GM12873 (cell line): Measurements from ENCODE around the gene RBP3.

Experiments
- TF ChIP-seq, protein P1 (sequence below): IDR thresholded peaks from 2 replicates; pipeline ENCODE4 v1.5.1; 2012; ENCODE audit warnings: low read depth, mild to moderate bottlenecking, moderate library complexity, low read length, control low read depth; ENCODE audit not compliant: insufficient read depth; ENCODE audit errors: missing control alignments

RBP3 gene

DNA sequence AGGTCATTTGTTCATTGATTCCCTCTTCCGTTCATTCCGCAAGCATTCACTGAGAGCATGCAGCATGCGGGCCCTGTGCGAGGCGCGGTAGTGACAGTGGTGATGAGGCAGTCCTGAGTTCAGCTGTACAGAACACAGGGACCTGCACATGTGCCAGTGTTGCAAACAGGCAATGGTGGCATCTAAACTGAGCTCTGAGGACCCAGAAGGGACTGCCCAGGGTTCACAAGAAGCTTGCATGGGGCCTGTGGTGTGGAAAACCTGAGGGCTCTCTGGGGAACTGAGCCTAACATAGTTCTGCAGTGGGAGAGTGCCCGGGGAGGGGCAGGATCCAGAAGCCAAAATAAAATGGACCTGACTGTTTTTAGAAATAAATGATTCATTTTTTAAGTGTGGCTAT is 22.7 kb downstream of the RBP3 start:
- TF ChIP-seq, protein P1, sequence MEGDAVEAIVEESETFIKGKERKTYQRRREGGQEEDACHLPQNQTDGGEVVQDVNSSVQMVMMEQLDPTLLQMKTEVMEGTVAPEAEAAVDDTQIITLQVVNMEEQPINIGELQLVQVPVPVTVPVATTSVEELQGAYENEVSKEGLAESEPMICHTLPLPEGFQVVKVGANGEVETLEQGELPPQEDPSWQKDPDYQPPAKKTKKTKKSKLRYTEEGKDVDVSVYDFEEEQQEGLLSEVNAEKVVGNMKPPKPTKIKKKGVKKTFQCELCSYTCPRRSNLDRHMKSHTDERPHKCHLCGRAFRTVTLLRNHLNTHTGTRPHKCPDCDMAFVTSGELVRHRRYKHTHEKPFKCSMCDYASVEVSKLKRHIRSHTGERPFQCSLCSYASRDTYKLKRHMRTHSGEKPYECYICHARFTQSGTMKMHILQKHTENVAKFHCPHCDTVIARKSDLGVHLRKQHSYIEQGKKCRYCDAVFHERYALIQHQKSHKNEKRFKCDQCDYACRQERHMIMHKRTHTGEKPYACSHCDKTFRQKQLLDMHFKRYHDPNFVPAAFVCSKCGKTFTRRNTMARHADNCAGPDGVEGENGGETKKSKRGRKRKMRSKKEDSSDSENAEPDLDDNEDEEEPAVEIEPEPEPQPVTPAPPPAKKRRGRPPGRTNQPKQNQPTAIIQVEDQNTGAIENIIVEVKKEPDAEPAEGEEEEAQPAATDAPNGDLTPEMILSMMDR = no peak

DNA sequence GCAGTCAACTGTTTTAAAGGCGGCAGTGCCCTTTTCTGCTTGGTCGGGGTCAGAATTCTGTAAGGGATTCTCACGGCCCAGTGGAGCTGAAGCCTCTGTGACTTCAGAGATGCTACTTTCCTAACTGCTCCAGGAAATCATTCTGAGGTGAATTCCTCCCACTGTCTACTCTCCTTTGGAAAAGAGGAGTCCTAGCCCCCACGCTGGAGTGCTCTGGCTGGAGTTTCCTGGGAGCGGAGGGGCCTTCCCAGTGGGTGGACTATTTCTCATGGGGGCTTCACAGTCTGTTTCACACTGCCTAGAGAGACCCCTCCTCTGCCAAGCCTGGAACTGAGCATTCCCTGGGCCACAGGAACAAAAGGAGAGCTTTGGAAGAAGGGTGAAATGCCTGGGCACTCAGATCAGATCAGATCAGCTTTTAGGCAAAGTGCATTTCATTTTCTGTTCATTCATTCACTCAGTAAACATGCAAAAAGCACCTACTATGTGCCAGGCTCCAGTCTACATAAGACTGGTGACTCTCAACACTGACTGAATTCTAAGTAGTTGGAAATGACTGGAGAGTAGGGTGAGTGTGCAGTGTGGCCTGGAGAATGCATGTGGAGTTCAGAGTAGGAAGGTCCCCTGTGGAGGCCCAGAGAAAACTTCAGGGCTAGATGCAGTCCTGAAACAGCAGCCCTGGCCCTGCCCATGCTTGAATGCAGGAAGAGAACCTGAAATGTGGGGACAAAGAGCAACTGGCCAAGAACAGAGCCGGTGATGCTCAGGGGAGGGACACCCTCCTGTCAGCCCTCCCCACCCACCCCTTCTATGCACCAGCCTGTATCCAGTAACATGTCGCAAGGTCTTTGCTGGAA is 23.7 kb downstream of the RBP3 start:
- TF ChIP-seq, protein P1 = no peak

DNA sequence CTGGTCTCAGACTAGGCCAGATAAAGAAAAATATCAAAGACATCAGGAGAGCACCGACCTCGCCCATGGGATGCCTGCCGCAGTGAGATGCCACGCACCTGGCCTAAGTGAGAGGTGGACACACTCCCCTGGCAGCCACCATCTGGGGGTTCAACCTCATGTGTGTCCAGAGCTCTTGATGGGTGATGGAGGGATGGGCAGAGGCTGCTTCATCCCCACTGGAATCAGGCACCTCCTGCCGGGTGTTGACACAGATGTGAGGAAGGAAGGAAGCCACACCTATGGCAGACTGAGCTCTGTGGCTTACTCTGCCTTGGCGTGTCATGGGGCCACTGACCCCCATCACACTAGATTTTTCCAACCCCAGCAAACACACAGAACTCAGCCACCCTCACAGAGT is 24.6 kb downstream of the RBP3 start:
- TF ChIP-seq, protein P1 = no peak

DNA sequence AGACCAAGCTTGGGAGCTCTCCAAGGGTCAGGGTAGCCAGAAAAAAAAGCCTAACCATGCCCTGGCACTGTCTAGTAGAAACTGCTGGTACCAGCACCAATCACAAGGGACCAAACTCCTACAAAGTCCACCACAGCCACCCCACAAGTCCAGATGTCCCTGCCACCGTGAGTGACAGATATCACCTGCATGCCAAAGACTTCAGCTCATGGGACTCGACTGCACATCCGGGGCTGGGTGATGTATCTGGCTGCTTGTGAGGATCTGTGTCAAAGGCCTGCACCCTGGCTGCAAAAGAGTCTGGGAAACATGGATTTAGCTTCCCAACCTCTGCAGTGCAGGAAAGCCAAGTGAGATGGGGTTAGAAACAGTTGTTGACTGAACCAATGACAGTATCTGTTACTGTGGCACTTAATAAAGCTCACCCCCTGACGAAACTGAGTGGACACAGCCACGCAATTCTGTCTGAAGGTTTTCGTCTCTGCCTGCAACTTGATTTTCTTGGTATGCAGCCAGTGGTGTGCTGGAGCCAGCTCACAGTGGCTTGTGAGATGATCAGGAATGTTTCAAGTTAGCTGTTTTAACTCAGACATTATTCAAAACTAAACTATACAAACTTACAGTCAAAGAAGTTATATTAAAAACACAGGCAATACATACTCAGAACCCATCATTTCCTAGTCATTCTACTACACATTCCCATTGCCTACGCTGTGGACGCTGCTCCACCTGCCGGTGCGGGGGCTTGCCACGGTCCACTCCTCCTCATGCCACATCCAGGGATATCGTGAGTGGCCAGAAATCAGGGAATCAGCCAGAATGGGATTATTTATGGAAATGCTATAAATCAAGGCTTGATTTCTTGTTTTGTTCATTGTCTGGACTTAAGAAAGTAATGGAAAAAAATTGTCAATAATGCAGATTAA is 26.7 kb downstream of the RBP3 start:
- TF ChIP-seq, protein P1 = no peak

DNA sequence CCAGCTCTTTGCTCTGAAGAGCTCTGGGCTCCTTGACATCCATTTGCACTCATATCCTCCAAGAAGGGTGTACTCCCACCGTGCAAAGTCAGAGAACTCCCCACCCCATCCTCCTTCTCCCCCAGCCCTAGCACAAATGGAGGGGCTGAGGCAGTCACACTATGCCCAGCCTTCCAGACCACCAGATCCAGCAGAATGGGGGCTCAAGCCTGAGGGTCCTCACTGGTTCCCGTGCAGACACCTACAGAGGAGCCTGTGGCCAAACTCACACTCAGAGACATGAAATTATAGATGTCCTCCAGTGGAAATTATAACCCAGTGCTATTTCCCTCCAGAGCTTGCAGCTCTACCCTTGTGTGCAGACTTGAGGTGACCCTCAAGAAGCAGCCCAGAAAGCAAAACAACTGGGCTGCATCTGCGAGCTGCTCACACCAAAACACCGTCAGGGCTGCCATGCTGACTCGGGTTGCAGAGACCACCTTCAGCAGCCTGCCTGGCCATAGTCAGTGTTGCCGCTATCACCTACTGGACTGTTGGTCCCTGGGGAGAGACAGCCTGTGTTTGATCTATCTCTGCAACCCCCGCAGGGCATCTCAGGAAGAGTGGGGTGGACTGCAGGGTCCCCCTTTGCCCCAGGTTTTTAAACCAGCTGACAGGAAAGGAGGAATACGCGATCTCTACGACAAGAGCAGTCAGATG is 28.5 kb downstream of the RBP3 start:
- TF ChIP-seq, protein P1 = no peak

DNA sequence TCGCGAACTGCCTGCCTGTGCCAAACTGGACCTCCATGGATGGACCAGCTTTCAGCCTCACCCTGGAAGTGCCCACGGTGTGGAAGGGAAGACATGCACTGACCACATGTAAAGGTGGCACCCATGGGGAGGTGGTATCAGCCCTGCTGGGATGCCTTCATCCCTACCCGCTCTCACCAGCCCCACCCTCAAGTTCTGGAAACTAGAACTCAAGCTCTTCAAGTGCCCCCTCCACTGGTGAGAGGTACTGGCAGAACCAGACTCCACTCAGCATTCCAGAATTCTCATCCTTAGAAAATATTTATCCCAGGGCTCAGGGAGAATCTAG is 30.0 kb downstream of the RBP3 start:
- TF ChIP-seq, protein P1 = no peak
